ENCODE results near the gene ATP8A1.

The ATP8A1 gene

DNA sequence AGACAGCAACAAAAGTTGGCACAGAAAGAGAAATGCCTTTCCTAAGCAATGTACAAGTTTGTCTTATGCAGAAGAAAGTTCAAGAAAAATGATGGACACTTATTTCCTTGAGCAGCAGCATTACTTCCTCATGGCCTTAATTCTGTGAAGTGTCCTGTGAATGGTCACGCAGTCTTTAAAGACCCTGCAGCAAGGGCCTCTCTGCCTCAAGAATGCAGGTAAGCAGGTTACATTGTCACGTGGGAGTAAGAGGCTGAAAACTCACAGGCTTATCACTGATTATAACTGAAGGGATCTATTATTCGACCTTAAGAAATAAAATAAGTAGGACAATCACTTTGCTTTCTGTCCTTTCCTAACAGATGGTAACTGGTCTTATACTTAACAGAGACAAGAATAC lies 109.1 kb downstream of the ATP8A1 start:
- TF ChIP-seq MYC (IDR thresholded peaks at IDR 0.05; ENCODE audit: low read depth, low read length) = no peak
- no peak for TF ChIP-seq POLR2A (IDR thresholded peaks at IDR 0.05; ENCODE audit: extremely low read depth, insufficient read length)
- TF ChIP-seq, protein P1, sequence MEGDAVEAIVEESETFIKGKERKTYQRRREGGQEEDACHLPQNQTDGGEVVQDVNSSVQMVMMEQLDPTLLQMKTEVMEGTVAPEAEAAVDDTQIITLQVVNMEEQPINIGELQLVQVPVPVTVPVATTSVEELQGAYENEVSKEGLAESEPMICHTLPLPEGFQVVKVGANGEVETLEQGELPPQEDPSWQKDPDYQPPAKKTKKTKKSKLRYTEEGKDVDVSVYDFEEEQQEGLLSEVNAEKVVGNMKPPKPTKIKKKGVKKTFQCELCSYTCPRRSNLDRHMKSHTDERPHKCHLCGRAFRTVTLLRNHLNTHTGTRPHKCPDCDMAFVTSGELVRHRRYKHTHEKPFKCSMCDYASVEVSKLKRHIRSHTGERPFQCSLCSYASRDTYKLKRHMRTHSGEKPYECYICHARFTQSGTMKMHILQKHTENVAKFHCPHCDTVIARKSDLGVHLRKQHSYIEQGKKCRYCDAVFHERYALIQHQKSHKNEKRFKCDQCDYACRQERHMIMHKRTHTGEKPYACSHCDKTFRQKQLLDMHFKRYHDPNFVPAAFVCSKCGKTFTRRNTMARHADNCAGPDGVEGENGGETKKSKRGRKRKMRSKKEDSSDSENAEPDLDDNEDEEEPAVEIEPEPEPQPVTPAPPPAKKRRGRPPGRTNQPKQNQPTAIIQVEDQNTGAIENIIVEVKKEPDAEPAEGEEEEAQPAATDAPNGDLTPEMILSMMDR (IDR thresholded peaks at IDR 0.05; ENCODE audit: low read depth, low read length) = no peak
- TF ChIP-seq, protein P2, sequence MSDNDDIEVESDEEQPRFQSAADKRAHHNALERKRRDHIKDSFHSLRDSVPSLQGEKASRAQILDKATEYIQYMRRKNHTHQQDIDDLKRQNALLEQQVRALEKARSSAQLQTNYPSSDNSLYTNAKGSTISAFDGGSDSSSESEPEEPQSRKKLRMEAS (IDR thresholded peaks at IDR 0.05; ENCODE audit: low read depth, low read length) = no peak
- H3K4me3 ChIP-seq (ENCODE audit: low read depth, low read length) = no peak overlapping the region
- DNase-seq (ENCODE audit: low read depth) = no peak

DNA sequence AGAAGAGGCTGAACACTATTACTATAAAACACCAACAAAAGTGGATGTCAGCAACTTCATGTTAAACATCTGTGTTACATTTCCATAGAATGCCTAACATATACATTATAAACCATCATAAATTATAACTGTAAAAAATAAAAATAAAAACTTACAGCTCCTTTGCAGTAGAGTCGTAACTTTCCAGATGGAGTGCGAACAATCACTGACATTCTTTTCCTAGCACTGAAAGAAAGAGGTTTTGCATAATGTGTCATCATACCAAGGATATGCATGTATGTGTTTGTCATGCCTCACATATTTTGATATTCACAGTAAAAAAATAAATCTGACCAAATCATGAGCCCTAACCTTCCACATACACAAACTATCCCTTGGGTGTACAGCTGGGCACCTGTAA lies 113.1 kb downstream of the ATP8A1 start:
- no peak for DNase-seq (ENCODE audit: low read depth)
- no peak overlapping the region for H3K4me3 ChIP-seq (ENCODE audit: low read depth, low read length)
- TF ChIP-seq, protein P1 (IDR thresholded peaks at IDR 0.05; ENCODE audit: low read depth, low read length) = no peak
- TF ChIP-seq POLR2A (IDR thresholded peaks at IDR 0.05; ENCODE audit: extremely low read depth, insufficient read length) (no peak), MYC (IDR thresholded peaks at IDR 0.05; ENCODE audit: low read depth, low read length) (no peak)
- TF ChIP-seq, protein P2 (IDR thresholded peaks at IDR 0.05; ENCODE audit: low read depth, low read length) = no peak

DNA sequence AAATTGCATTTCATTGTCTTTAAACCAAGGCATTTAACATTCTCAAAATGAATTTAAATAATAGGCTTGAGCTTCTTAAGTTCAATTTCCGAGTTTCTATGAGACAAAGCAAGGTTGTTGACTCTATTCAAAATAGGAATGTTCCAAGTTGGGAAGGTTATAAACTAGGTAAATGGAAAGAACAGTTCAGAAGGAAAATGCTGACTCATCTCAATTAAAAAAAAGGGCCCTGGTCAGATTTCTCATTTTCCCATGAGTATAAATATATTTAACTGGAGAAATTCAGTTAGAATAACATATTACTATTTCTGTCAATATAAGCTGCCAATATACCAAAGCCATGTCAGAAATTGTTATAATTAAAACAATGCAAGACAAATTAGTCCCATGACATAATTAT lies 113.8 kb downstream of the ATP8A1 start:
- no peak for DNase-seq (ENCODE audit: low read depth)
- H3K4me3 ChIP-seq (ENCODE audit: low read depth, low read length) = no peak overlapping the region
- TF ChIP-seq MYC (IDR thresholded peaks at IDR 0.05; ENCODE audit: low read depth, low read length) (no peak), POLR2A (IDR thresholded peaks at IDR 0.05; ENCODE audit: extremely low read depth, insufficient read length) (no peak)

DNA sequence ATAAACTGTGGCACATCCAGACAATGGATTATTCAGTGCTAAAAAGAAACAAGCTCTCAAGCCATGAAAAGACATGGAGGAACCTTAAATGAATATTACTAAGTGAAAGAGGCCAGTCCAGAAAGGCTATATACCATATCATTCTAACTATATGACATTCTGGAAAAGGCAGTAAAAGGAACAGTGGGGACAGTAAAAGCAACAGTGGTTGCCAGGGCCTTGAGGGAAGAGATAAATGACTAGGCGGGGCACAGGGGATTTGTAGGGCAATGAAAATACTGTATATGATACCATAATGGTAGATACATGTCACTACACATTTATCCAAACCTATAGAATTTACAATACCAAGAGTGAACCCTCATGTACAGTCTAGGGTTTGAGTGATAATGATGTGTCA lies 115.3 kb downstream of the ATP8A1 start:
- DNase-seq (ENCODE audit: low read depth) = no peak
- no peak overlapping the region for H3K4me3 ChIP-seq (ENCODE audit: low read depth, low read length)
- TF ChIP-seq MYC (IDR thresholded peaks at IDR 0.05; ENCODE audit: low read depth, low read length) (no peak), POLR2A (IDR thresholded peaks at IDR 0.05; ENCODE audit: extremely low read depth, insufficient read length) (no peak)
- TF ChIP-seq, protein P2 (IDR thresholded peaks at IDR 0.05; ENCODE audit: low read depth, low read length) = no peak
- TF ChIP-seq, protein P1 (IDR thresholded peaks at IDR 0.05; ENCODE audit: low read depth, low read length) = no peak

DNA sequence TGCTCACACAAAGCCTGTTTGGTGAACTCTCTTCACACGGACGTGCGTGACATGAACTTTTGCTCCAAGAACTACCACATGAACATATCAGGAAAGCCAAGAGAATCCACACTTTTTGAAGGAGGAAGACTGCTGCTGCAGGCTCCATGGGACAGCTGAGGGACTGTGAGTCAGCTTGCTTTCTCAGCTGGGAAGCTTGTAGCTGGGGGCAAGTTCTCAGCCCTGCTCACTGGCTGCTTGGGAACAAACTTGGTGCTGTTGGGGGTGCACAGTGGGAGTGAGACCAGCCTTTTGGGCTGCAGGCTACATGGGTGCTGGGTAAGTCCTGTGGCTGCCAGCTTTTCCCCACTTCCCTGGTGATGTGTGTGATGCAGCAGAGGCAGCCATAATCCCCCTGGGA lies 123.9 kb downstream of the ATP8A1 start:
- no peak for DNase-seq (ENCODE audit: low read depth)
- no peak for TF ChIP-seq MYC (IDR thresholded peaks at IDR 0.05; ENCODE audit: low read depth, low read length)
- no peak for TF ChIP-seq POLR2A (IDR thresholded peaks at IDR 0.05; ENCODE audit: extremely low read depth, insufficient read length)
- TF ChIP-seq, protein P1 (IDR thresholded peaks at IDR 0.05; ENCODE audit: low read depth, low read length) = no peak
- TF ChIP-seq, protein P2 (IDR thresholded peaks at IDR 0.05; ENCODE audit: low read depth, low read length) = no peak
- H3K4me3 ChIP-seq (ENCODE audit: low read depth, low read length) = no peak overlapping the region

DNA sequence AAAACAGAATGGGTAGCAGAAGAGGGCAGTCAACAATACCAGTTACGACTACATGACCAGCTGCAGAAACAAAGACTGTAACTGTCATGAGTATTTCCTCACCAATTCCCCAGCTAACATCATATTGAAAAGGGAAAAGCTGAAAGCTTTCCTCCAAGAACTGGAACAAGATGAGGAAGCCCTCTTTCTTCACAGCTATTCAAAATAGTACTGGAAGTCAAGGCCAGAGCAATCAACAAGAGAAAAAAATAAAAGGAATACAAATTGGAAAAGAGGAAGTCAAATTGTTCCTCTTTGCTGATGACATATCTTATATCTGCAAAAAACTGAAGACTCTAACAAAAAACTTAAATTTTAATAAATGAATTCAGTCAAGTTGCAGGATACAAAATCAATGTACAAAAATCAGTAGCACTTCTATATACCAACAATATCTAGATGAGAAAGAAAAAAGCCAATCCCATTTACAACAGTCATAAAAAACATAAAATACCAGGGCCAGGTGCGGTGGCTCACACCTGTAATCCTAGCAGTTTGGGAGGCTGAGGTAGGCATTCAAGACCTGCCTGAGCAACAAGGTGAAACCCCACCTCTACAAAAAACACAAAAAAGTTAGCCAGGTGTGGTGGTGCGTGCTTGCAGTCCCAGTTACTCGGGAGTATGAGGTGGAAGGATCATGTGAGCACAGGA lies 125.4 kb downstream of the ATP8A1 start:
- H3K4me3 ChIP-seq (ENCODE audit: low read depth, low read length) = no peak overlapping the region
- TF ChIP-seq MYC (IDR thresholded peaks at IDR 0.05; ENCODE audit: low read depth, low read length) = no peak
- TF ChIP-seq, protein P2 (IDR thresholded peaks at IDR 0.05; ENCODE audit: low read depth, low read length) = no peak
- no peak for TF ChIP-seq POLR2A (IDR thresholded peaks at IDR 0.05; ENCODE audit: extremely low read depth, insufficient read length)
- TF ChIP-seq, protein P1 (IDR thresholded peaks at IDR 0.05; ENCODE audit: low read depth, low read length) = no peak
- DNase-seq (ENCODE audit: low read depth) = no peak

Measured in NB4 (cell line).